Activated naive CD8-positive, alpha-beta T cell (primary cell): Measurements from ENCODE around the gene RPTOR.
A peak's percentile ranks its signal among the peaks of the same experiment; 100 is the strongest.

Experiments
- H3K27ac Mint-ChIP-seq: one replicate; pipeline ENCODE4 v1.8.0; 2021; ENCODE audit warnings: mixed read lengths
- H3K27me3 Mint-ChIP-seq: one replicate; pipeline ENCODE4 v1.8.0; 2021; ENCODE audit warnings: mixed read lengths
- H3K36me3 Mint-ChIP-seq: one replicate; pipeline ENCODE4 v1.8.0; 2021; ENCODE audit warnings: mixed read lengths
- H3K4me1 Mint-ChIP-seq: one replicate; pipeline ENCODE4 v1.8.0; 2021; ENCODE audit warnings: low read depth, mixed read lengths
- H3K4me3 Mint-ChIP-seq: one replicate; pipeline ENCODE4 v1.8.0; 2021; ENCODE audit warnings: mild to moderate bottlenecking, mixed read lengths
- H3K9me3 Mint-ChIP-seq: one replicate; pipeline ENCODE4 v1.8.0; 2021; ENCODE audit warnings: low read depth, mixed read lengths

Gene RPTOR

DNA sequence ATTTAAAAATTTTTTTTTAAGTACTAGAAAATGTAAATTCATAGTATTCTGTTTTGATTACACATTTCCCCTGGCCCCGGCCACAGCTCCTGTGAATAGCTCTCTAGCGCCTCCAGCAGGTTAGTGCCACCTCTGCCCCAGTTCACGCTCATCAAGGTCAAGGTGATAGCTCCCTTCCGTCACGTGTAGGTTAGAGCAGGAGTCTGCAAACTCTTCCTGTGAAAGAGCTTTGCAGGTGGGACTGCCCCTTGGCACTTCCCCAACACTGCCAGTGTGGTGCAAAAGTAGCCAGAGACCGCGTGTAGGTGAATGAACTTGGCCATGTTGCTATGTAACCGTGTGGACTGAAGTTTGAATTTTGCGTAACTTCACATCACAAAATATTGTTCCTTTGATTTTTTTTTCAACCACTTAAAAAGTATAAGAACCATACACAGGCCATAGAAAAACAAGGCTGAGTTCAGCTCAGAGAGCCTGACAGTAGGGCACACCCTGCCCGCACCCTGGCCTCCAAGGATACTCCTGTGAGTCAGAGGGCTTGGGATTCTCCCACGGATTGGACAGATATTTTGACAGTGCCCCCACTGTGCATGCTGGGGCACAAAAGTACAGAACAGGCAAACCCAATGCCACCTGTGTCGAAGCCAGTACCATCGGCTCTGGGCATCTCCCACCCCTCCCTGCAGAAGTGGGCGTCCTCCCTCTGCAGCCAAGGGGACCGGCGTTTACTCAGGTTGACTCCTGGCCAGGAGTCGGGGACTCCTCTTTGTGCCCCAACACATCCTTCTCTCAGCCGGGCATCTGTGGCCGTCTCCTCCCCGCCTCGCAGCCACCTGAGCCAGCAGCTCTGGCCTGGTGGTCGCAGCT lies 355.0 kb downstream of the RPTOR start:
- Mint-ChIP-seq H3K4me3 (no peak overlapping the region), H3K36me3 (peaks cover 14% of the 10 kb centered on the region), H3K9me3 (no peaks in the 10 kb centered on the region), H3K27me3 (no peaks in the 10 kb centered on the region), H3K4me1 (peaks cover 26% of the 10 kb centered on the region), H3K27ac (peak overlapping the region; percentile 54)

DNA sequence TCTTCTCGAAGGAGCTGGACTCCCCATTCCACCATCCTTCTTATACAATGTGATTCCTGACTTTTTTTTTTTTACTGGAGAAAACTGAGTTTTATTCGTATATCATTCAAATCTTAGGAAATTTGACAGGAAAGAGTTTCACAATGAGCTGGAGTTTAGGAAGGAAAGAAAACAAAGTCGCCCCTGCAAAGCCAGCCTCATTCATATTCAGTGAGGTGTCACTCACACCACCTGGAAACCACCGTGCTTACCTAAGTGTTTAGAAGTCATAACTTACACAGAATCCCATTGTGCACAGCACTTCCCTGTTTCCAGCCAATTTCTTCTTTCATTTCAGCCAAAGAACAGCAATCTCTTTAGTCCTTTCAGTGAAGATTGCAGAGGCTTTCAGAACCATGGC lies 356.7 kb downstream of the RPTOR start:
- peak overlapping the region; percentile 34 for H3K27ac Mint-ChIP-seq

DNA sequence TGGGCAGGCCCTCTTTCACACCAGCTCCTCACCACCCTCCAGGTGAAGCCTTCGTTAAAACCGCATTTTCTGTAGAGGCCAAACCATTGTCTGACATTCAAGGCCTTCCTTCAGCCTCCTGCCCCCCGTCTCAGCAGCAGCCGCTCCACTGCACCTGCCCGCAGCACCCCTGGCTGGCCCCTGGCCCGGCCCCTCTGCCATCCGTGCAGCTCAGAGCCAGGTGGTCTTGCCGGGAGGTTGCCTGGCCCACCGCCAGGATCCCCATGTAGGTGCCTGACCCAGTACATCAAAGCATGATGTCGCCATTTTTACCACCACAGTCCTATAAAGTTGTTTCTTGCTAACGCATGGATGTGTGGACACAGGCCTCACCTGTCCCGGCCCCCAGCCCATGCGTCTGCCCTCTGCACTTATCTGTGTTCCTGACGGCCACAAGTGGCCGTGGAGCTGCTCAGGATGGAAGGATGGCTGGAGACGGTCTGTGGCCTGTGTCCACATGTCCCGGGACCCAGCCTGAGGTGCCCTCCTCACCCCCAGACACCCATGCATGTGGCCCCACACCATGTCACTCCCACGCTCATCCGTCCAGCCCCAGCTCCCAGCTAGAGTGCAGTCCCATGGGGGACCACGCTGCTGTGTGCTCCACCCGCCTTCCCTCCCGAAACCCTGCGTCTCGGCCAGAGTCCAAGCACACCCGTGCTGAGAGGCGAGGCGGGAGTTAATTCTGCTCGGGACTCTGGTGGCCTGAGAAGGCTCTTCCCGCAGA lies 357.7 kb downstream of the RPTOR start:
- H3K36me3 Mint-ChIP-seq, result peaks cover 9% of the 10 kb centered on the region
- no peaks in the 10 kb centered on the region for H3K27me3 Mint-ChIP-seq
- peak overlapping the region; percentile 64 for H3K27ac Mint-ChIP-seq

More for the DNA sequence above, 356.7 kb downstream of the RPTOR start:
- H3K9me3 Mint-ChIP-seq, result no peaks in the 10 kb centered on the region
- H3K4me3 Mint-ChIP-seq, result no peak overlapping the region
- peaks cover 21% of the 10 kb centered on the region for H3K4me1 Mint-ChIP-seq
- H3K27me3 Mint-ChIP-seq, result no peaks in the 10 kb centered on the region
- H3K36me3 Mint-ChIP-seq, result peaks cover 11% of the 10 kb centered on the region

DNA sequence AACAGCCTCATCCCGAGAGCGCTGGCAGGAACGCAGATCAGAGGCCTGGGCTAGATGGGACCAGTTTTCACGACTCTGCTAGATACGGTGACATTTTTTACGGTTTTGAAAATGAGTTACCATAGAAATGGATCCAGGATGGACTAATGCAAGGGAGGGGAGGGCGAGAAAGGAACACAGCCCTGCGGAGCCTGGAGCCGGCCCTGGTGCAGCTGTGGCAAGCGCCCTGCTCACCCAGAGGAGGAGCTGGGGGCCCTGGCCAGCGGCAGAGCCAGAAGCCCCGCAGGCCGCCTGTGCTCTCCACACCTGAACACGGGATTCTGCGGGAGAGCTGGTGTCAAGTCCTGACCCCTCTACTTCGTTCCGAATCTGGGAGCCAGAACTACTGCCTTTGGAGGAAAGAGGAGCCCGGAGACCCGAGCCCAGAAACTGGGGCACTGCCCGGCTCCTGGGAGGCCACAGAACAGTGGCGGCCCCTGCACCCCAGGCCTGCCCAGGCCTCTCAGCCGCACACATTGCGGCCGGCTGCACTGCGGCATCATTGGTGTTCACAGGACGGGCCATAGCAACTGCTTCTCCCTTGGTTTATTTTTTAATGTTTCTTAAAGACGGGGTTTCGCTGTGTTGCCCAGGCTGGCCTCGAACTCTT lies 358.4 kb downstream of the RPTOR start:
- Mint-ChIP-seq H3K4me3 (no peak overlapping the region), H3K27me3 (no peaks in the 10 kb centered on the region), H3K9me3 (no peaks in the 10 kb centered on the region), H3K4me1 (peaks cover 20% of the 10 kb centered on the region), H3K27ac (no peak overlapping the region), H3K36me3 (peaks cover 9% of the 10 kb centered on the region)

More for the DNA sequence above, 357.7 kb downstream of the RPTOR start:
- Mint-ChIP-seq H3K9me3 (no peaks in the 10 kb centered on the region), H3K4me1 (peaks cover 21% of the 10 kb centered on the region), H3K4me3 (no peak overlapping the region)

DNA sequence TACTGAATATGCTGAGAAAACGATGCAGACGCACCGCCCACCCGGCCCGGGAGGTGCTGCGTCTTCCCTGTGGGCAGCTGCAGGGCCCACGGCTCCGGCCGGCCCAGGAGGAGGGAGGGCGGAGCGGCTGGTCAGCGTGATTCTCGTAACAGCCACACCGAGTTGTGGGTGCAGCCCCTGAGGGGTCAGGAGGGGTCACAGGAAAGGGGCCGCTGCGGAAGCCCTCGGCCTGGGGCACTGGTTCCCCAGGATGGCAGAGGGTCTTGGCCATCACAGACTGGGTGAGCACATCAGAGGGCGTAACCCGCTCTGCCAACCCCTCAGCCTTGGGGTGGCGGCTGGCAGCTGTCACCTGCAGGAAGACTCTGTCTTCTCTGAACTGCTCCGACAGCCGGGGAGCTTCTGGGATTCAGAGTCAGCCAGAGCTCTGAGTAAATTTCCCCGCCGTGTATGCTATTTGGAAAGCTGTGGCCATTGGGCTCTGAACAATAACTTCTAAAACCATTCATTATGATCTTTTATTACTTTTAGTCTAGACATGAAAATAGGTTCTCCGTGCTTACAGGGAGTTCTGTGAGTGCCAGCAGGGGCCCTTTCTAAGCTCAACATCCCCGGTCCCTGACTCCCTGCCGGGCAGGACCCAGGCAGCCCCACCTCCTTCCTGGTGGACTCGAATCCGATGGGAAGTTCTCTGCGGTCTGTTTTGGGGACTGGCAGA lies 359.6 kb downstream of the RPTOR start:
- Mint-ChIP-seq H3K4me1 (peaks cover 17% of the 10 kb centered on the region), H3K9me3 (no peaks in the 10 kb centered on the region), H3K36me3 (peaks cover 7% of the 10 kb centered on the region), H3K4me3 (no peak overlapping the region), H3K27ac (no peak overlapping the region), H3K27me3 (no peaks in the 10 kb centered on the region)

DNA sequence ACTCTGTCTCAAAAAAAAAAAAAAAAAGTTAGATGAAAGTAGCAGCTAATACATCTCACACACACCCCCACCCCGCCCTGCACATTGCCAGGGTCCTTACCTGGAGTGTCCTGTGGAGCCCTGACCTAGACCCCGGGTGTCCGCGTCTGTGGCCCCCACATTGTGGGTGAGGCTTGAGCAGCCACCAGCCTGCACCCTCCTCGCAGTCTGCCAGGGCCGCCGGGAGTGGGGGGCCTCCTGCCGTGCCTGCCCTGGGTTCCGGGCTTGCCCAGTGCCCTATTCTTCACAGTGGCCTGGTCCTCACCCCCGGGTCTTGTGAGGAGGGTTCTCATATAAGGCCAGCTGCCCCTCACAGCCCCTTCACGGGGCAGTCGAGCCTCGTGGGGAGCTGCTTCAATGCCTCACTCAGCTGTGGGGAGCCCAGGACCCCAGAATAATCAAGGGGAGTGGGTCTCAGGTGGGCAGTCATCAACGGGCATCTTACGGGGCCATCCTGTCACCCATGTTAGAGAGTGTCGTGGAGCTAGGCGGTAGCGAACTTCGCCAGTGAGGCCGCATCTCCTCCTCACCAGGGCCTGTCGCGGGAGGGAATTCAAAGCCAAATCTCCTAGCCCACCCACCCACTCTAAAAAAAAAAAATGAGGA lies 361.1 kb downstream of the RPTOR start:
- Mint-ChIP-seq H3K27ac (no peak overlapping the region), H3K36me3 (peaks cover 8% of the 10 kb centered on the region), H3K9me3 (no peaks in the 10 kb centered on the region), H3K4me3 (no peak overlapping the region), H3K4me1 (peaks cover 12% of the 10 kb centered on the region), H3K27me3 (no peaks in the 10 kb centered on the region)

DNA sequence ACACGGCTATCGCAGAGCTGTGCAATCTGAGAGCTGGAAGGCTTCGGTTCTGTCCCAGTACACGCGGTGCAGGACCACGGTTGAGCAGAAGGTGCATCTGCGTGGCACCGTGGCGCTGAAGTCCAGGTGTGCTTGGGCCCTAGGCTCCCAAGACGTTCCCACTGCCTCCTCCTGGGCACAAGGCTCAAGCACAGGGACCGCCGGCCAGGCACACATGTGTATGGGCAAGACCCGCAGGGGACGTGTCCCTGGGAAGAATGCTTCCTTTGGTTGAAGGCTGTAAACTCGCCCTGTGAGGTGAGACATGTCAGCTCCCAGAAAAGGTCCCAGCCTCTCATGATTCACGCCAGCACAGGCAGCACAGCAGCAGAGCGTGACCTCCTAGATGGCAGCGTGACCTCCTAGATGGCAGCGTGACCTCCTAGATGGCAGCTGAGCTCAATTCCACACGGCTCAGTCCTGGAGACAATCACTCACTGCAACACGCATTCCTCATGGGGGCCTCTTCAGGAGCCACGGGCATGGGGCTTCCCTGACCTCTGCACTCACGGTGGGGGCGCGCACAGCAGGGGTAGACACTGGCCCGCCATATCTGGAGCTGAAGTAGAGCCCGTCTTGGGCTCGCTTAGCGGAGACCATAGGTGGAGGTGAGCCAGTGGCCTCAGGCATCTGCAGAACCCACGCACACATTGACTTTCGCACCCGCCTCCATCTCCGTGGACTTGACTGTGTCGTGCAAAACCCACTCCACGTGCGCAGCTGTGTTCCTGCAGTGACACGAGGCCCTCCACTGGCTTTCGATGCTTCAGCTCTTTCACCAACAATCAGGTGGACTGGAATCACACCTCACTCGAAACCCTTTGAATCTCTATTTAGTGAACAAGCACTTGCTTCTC lies 362.0 kb downstream of the RPTOR start:
- Mint-ChIP-seq H3K9me3 (no peaks in the 10 kb centered on the region), H3K27ac (no peak overlapping the region), H3K27me3 (no peaks in the 10 kb centered on the region), H3K36me3 (peaks cover 8% of the 10 kb centered on the region), H3K4me3 (no peak overlapping the region), H3K4me1 (peaks cover 4% of the 10 kb centered on the region)

DNA sequence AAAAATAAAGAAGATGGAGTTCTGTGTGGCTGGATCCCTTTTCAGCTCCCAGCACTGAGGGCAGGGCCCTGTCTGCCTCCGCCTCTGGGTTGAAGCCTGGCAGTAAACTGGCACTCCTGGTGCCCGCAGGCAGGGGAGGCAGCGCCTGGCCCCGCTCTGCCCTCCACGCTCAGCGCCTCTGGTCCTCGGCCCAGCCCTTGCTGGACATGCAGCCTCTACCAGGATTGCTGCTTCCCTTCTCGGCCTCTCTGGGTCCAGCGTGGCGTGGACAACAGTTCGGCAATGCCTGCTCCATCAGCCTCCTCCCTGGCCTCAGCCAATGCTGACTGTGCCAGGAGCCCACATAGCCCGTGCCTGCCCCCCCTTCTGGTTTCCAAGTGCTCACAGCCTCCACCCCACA lies 362.6 kb downstream of the RPTOR start:
- no peak overlapping the region for H3K4me3 Mint-ChIP-seq
- H3K27me3 Mint-ChIP-seq, result no peaks in the 10 kb centered on the region
- H3K36me3 Mint-ChIP-seq, result peaks cover 5% of the 10 kb centered on the region
- no peaks in the 10 kb centered on the region for H3K9me3 Mint-ChIP-seq
- no peaks in the 10 kb centered on the region for H3K4me1 Mint-ChIP-seq
- H3K27ac Mint-ChIP-seq, result no peak overlapping the region

DNA sequence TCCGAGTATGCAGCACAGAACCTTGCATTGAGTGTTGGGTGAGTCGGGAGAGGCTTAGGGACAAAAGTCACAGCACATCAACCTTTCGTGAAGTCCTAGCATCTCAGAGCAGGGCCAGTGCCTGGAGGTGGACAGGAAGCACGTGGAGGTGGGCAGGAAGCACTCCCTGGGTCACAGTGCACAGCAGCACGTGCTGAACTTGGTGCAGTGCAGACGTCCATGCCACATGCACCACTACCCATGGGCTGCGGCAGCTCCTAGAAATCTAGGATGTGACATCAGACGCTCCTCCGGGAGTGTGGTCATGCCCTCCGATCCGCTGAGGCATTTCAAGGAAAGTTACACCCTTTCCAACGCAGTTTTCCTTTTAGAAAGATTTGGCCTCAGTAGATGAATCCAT lies 363.6 kb downstream of the RPTOR start:
- H3K27ac Mint-ChIP-seq, result peak overlapping the region; percentile 50
- H3K27me3 Mint-ChIP-seq, result no peaks in the 10 kb centered on the region

DNA sequence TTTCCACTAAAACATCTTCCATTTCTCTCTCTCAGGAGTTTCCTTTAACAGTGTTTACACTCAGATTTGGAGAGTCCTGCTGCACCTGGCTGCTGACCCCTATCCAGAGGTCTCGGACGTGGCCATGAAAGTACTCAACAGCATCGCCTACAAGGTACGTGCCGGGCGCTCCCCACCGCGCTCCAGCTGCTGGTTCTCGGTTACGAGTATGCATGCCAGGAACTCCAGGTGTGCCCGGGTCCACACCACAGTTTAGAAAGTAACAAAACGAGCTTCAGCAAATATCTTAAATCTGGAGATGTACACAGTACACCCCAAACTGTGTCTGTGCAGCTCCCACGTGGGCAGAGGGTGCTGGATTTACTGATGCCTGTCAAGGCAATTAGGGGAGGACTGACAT lies 364.1 kb downstream of the RPTOR start:
- Mint-ChIP-seq H3K36me3 (peaks cover 6% of the 10 kb centered on the region), H3K27ac (no peak overlapping the region), H3K4me1 (peaks cover under 1% of the 10 kb centered on the region)

More for the DNA sequence above, 363.6 kb downstream of the RPTOR start:
- Mint-ChIP-seq H3K36me3 (peaks cover 5% of the 10 kb centered on the region), H3K4me1 (no peaks in the 10 kb centered on the region), H3K4me3 (no peak overlapping the region), H3K9me3 (no peaks in the 10 kb centered on the region)

DNA sequence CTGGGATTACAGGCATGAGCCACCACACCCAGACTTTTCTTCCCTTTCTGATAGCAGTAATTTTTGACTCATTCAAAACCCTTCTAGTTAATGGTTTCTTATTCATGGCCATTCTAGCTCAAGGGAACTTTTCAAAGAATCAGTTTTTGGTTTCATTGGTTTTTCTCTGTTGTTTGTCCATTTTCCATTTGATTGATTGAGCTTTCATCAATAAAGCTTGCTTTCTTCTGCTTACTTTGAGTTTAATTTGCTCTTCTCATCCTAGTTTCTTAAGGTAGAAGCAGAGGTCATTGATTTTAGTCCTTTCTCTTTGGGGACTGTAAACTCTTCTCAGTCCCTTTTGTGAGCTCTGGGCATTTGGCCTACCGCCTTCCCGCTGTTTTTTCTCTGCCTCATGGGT lies 365.0 kb downstream of the RPTOR start:
- H3K36me3 Mint-ChIP-seq, result peaks cover 7% of the 10 kb centered on the region
- peaks cover 2% of the 10 kb centered on the region for H3K4me1 Mint-ChIP-seq
- no peaks in the 10 kb centered on the region for H3K9me3 Mint-ChIP-seq
- H3K27ac Mint-ChIP-seq, result no peak overlapping the region
- H3K4me3 Mint-ChIP-seq, result no peak overlapping the region
- H3K27me3 Mint-ChIP-seq, result no peaks in the 10 kb centered on the region

More for the DNA sequence above, 364.1 kb downstream of the RPTOR start:
- no peaks in the 10 kb centered on the region for H3K27me3 Mint-ChIP-seq
- no peak overlapping the region for H3K4me3 Mint-ChIP-seq
- no peaks in the 10 kb centered on the region for H3K9me3 Mint-ChIP-seq

DNA sequence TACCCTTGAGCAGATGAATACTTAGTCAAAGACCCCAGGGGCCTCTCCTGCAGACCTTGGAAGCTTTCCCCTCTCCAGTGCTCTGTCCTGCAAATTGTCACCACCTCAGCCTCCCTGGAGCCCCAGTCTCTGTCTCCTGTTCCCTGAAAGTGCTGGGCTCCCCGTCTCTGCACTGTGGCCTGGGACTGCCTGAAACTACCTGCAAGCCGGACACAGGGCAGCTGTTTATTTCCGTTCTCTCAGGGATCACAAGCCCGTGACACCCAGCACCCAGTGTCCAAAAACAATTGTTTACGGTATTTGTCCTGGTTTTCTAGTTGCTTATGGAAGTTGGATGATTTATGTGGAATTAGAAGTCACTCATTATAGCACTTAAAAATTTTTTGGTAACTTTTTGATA lies 365.4 kb downstream of the RPTOR start:
- Mint-ChIP-seq H3K27ac (no peak overlapping the region), H3K4me3 (no peak overlapping the region), H3K36me3 (peaks cover 7% of the 10 kb centered on the region), H3K9me3 (no peaks in the 10 kb centered on the region), H3K27me3 (no peaks in the 10 kb centered on the region), H3K4me1 (peaks cover 2% of the 10 kb centered on the region)

DNA sequence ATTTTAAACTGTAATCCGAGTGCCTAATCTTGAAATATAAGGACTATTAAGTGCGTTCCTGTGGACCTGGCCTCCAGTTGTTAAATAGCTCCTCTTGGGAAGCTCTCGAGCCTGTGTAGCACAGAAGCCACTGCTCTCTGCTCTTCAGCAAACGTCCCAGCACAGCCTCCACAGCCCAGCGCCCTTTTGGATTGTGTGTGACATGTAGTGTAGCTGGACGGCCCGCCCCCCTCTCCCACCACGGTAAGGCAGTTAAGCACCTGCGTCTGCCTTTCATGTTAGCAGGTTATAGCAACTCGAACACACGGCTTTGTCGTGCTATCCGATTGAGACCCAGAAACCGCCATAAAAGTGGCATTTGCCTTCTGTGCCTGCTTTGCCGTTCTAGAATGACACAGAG lies 367.8 kb downstream of the RPTOR start:
- no peak overlapping the region for H3K27ac Mint-ChIP-seq
- H3K36me3 Mint-ChIP-seq, result peaks cover 9% of the 10 kb centered on the region
- no peaks in the 10 kb centered on the region for H3K27me3 Mint-ChIP-seq
- H3K4me1 Mint-ChIP-seq, result peaks cover 2% of the 10 kb centered on the region
- no peak overlapping the region for H3K4me3 Mint-ChIP-seq
- H3K9me3 Mint-ChIP-seq, result no peaks in the 10 kb centered on the region
